Activated CD4-positive, alpha-beta T cell treated with anti-CD3 and anti-CD28 coated beads for 36 hours (primary cell): Measurements from ENCODE around the gene XKR7. TPM values are rescaled to one million over a fixed set of nuclear protein-coding genes. Genes with fewer than 3 reads are reported as not detected.

ENCODE experiments used
- ATAC-seq: fragments of 200-7000 bp; cut with Tn5 transposase; one replicate; pipeline ENCODE4 v1.10.0; 2021; ENCODE audit warnings: mild to moderate bottlenecking, moderate library complexity
- CTCF ChIA-PET: fragments of 350-600 bp; sonication (Branson Sonifier 250); formaldehyde crosslinking; loops from one replicate; lab custom pipeline; 2021; ENCODE audit warnings: antibody characterized with exemption; lab: Charles Lee
- POLR2A ChIA-PET: fragments of 350-600 bp; sonication (Branson Sonifier 250); formaldehyde crosslinking; loops from one replicate; lab custom pipeline; 2021; ENCODE audit warnings: antibody characterized with exemption, inconsistent platforms; lab: Charles Lee
- DNase-seq: peaks from one replicate; pipeline ENCODE4 v3.0.0-alpha.2; 2020
- H3K27ac Mint-ChIP-seq: one replicate; pipeline ENCODE4 v1.8.0; 2021; ENCODE audit warnings: mixed read lengths
- H3K27me3 Mint-ChIP-seq: one replicate; pipeline ENCODE4 v1.8.0; 2021; ENCODE audit warnings: mixed read lengths
- H3K36me3 Mint-ChIP-seq: one replicate; pipeline ENCODE4 v1.8.0; 2021; ENCODE audit warnings: low read depth, mixed read lengths
- H3K4me1 Mint-ChIP-seq: one replicate; pipeline ENCODE4 v1.8.0; 2021; ENCODE audit warnings: mixed read lengths
- H3K4me3 Mint-ChIP-seq: one replicate; pipeline ENCODE4 v1.8.0; 2021; ENCODE audit warnings: mild to moderate bottlenecking, moderate library complexity, mixed read lengths
- H3K9me3 Mint-ChIP-seq: one replicate; pipeline ENCODE4 v1.8.0; 2021; ENCODE audit warnings: low read depth, mixed read lengths
- intact Hi-C, 2 experiments: fragments of 100-400 bp; cut with DNase I in 1 of 2; cut with micrococcal nuclease in 1 of 2; formaldehyde crosslinking; loops; one replicate each; pipeline versions ENCODE4 v1.14.2 to v1.15.1; 2022 to 2024; cut with DNase I, micrococcal nuclease
- total RNA-seq, 2 experiments: library from RNA; stranded (reverse); gene quantifications; one replicate each; pipeline ENCODE4 v1.2.3, GENCODE V29; 2021

Gene XKR7
- total RNA-seq, 2 experiments from 2014 or later, result 0.02 TPM; not detected in 1

- Mint-ChIP-seq H3K27me3 (no peaks in the 10 kb centered on the region), H3K4me3 (no peak overlapping the region), H3K4me1 (peaks cover 13% of the 10 kb centered on the region), H3K27ac (no peak overlapping the region), H3K36me3 (peaks cover 43% of the 10 kb centered on the region), H3K9me3 (no peaks in the 10 kb centered on the region)
- ATAC-seq, result no peak
- ChIA-PET POLR2A (no interaction called here), CTCF (interaction anchor here (0.9 kb wide), 1 partner anchor 65 kb away, joined by 3 read pairs; no protein-coding TSS in a partner anchor)
- DNase-seq, result no peak
- intact Hi-C loops, result no loop called here
Observed at GRCh38 chr20:31945319-31945718, 22.6 kb upstream of the XKR7 start.

- DNase-seq, result no peak
- Mint-ChIP-seq H3K9me3 (no peaks in the 10 kb centered on the region), H3K4me3 (no peak overlapping the region), H3K27ac (no peak overlapping the region), H3K36me3 (peaks cover 43% of the 10 kb centered on the region), H3K27me3 (no peaks in the 10 kb centered on the region), H3K4me1 (peaks cover 16% of the 10 kb centered on the region)
- ChIA-PET CTCF (interaction anchor here (0.6 to 1.3 kb wide), 2 partner anchors 18 to 99 kb away, joined by 3 read pairs; no protein-coding TSS in a partner anchor), POLR2A (no interaction called here)
- intact Hi-C loops, result no loop called here
- ATAC-seq, result no peak
Observed at GRCh38 chr20:31945785-31946184, 22.2 kb upstream of the XKR7 start.

DNA sequence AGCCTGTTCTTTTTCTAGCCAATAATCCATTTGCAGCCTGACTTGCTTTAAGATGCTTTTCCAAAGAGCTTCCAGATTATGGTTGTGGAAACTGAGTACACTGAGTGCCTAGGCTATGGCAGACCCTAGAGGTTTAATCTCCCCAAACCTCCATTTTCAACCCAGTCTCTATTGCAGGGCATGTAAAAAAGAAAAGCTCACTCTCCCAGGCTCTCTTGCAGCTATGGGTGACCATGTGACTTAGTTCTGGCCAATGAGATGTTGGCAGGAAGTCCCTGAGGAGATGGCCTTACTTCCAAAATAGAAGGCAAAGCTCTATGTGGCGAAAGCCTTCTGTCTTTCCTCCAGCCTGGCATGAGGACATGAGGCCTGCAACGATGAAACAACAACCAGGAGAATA, 19.9 kb upstream of the XKR7 start:
- Mint-ChIP-seq H3K9me3 (no peaks in the 10 kb centered on the region), H3K36me3 (peaks cover 49% of the 10 kb centered on the region), H3K27me3 (no peaks in the 10 kb centered on the region), H3K4me3 (no peak overlapping the region), H3K4me1 (peaks cover 26% of the 10 kb centered on the region), H3K27ac (no peak overlapping the region)
- no peak for ATAC-seq
- CTCF ChIA-PET, result interaction anchor here (0.6 to 1.5 kb wide), 5 partner anchors 8 to 143 kb away, joined by 3 to 7 read pairs (median 3); no protein-coding TSS in a partner anchor
- DNase-seq, result peak; percentile 28
- POLR2A ChIA-PET, result no interaction called here
- intact Hi-C loops, result no loop called here

- POLR2A ChIA-PET, result interaction anchor here (0.8 to 0.9 kb wide), 2 partner anchors 70 to 226 kb away, joined by 3 read pairs; no protein-coding TSS in a partner anchor
- Mint-ChIP-seq H3K4me1 (peaks cover 26% of the 10 kb centered on the region), H3K4me3 (peak overlapping the region; percentile 97), H3K36me3 (peaks cover 46% of the 10 kb centered on the region), H3K27ac (peak overlapping the region; percentile 14), H3K27me3 (no peaks in the 10 kb centered on the region), H3K9me3 (no peaks in the 10 kb centered on the region)
- CTCF ChIA-PET, result interaction anchor here (0.6 to 4.9 kb wide), 4 partner anchors 8 to 97 kb away, joined by 3 to 47 read pairs (median 4); no protein-coding TSS in a partner anchor
- intact Hi-C loops, result loop anchor here in 1 of 2 experiments (10.0 kb wide), 1 partner anchor 125 kb away; no protein-coding TSS in a partner anchor
- ATAC-seq, result no peak
- no peak for DNase-seq
Observed at GRCh38 chr20:31949877-31950646, 17.9 kb upstream of the XKR7 start.

- Mint-ChIP-seq H3K27me3 (peaks cover 3% of the 10 kb centered on the region), H3K27ac (peak overlapping the region; percentile 95), H3K9me3 (no peaks in the 10 kb centered on the region), H3K36me3 (peaks cover 40% of the 10 kb centered on the region), H3K4me3 (peak overlapping the region; percentile 97), H3K4me1 (peaks cover 26% of the 10 kb centered on the region)
- DNase-seq (no peak), ATAC-seq (no peak)
- ChIA-PET CTCF (interaction anchor here (0.6 to 4.9 kb wide), 10 partner anchors 9 to 141 kb away, joined by 3 to 47 read pairs (median 5); no protein-coding TSS in a partner anchor), POLR2A (interaction anchor here (0.9 kb wide), 1 partner anchor 71 kb away, joined by 3 read pairs; no protein-coding TSS in a partner anchor)
- intact Hi-C loops, result loop anchor here in 1 of 2 experiments (1.0 to 10.0 kb wide), 2 partner anchors 99 to 126 kb away; no protein-coding TSS in a partner anchor
Observed at GRCh38 chr20:31951203-31951529, 16.8 kb upstream of the XKR7 start.

DNA sequence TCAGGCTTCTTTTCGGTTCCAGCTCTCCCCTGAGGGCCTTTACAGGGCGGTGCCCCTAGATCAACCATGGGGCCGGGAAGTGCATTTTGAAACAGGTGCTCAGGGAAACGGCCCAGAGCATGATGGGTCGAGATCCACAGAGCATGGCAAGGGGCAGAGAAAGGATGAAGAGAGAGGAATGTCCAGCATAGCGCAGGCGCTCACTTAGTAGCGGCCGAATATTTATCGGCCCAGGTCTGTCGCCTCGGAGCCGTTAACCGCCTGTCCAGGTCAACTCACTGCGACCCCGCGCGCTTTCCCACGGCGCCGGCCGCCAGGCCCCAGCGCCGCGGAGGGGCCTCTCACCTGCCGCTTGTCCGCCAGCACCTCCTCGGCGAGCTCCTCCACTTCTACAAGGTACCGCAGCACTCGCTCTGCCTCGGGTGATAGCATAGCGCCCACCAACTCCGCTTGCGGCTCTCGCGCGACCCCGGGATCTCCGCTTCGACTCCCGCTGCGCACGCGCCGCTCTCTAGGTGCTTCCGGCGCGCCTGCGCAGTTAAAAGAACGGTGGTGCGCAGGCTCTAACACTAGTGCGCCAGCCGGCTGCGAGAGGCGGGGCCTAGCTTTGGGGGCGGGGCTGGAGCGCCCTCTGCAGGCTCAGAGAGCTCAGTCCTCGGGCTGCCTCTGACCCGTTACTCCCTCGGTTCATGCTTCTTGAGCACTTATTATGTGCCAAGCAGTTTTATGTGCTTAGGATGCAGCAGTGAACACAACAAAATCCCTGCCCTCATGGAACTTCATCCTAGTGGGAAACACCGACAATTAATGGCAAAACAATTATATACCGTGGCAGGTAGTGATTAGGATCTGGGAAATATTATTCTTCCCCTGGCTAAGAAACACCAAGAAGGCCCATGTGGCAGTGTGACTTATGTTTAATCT, 16.2 kb upstream of the XKR7 start, which contains the start of gene PDRG1:
TSS of gene PDRG1 (minus strand) at position 517 of the 924 bp plus-strand sequence. CDS start at position 432, 85 bp downstream.
- ATAC-seq, result peak; percentile 99
- Mint-ChIP-seq H3K4me1 (peaks cover 26% of the 10 kb centered on the region), H3K36me3 (peaks cover 34% of the 10 kb centered on the region), H3K9me3 (no peaks in the 10 kb centered on the region), H3K27me3 (peaks cover 5% of the 10 kb centered on the region), H3K4me3 (peak within 1 kb of the TSS; percentile 97), H3K27ac (peak within 1 kb of the TSS; percentile 95)
- ChIA-PET CTCF (interaction anchor here (0.6 to 4.9 kb wide), 31 partner anchors 8 to 228 kb away, joined by 3 to 47 read pairs (median 4); no protein-coding TSS in a partner anchor), POLR2A (interaction anchor here (0.5 to 1.0 kb wide), 5 partner anchors 10 to 977 kb away, joined by 3 to 4 read pairs (median 3); no protein-coding TSS in a partner anchor)
- intact Hi-C loops, result loop anchor here (1.0 to 10.0 kb wide), 8 partner anchors 17 to 212 kb away; partner anchors contain the start of genes TM9SF4 (in 1 of the 2), TPX2 (in 1 of the 2) and XKR7 (in 1 of the 2)
- peak; percentile 98 for DNase-seq

GRCh38 chr20:31953556-31954148, 14.3 kb upstream of the XKR7 start:
- H3K4me3 Mint-ChIP-seq, result no peak overlapping the region
- H3K4me1 Mint-ChIP-seq, result peaks cover 26% of the 10 kb centered on the region
- H3K27ac Mint-ChIP-seq, result no peak overlapping the region
- H3K9me3 Mint-ChIP-seq, result no peaks in the 10 kb centered on the region
- H3K27me3 Mint-ChIP-seq, result peaks cover 5% of the 10 kb centered on the region
- ATAC-seq (no peak), DNase-seq (no peak)
- intact Hi-C loops, result loop anchor here in 1 of 2 experiments (10.0 kb wide), 1 partner anchor 129 kb away; no protein-coding TSS in a partner anchor
- peaks cover 20% of the 10 kb centered on the region for H3K36me3 Mint-ChIP-seq
- CTCF ChIA-PET, result interaction anchor here (1.2 to 4.9 kb wide), 5 partner anchors 13 to 130 kb away, joined by 4 to 47 read pairs (median 17); no protein-coding TSS in a partner anchor
- POLR2A ChIA-PET, result no interaction called here

DNA sequence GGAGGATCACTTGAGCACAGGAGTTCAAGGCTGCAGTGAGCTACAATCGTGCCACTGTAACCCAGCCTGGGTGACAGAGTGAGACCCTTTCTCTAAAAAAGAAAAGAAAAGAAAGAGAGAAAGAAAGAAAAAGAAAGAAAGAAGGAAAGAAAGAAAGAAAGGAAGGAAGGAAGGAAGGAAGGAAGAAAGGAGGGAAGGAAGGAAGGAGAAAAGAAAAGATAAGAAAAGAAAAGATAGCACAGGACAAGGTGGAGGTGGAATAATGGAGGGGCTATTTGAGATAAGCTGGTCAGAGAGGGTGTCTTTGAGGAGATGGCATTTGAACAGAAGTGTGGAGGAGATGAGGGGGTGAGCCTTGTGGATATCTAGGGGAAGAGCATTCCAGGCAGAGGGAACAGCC, 13.5 kb upstream of the XKR7 start:
- peaks cover 13% of the 10 kb centered on the region for H3K36me3 Mint-ChIP-seq
- peaks cover 21% of the 10 kb centered on the region for H3K4me1 Mint-ChIP-seq
- CTCF ChIA-PET, result interaction anchor here (0.6 kb wide), 1 partner anchor 37 kb away, joined by 3 read pairs; no protein-coding TSS in a partner anchor
- no peak overlapping the region for H3K27ac Mint-ChIP-seq
- H3K9me3 Mint-ChIP-seq, result no peaks in the 10 kb centered on the region
- DNase-seq (no peak), ATAC-seq (no peak)
- H3K4me3 Mint-ChIP-seq, result no peak overlapping the region
- POLR2A ChIA-PET, result no interaction called here
- intact Hi-C loops, result loop anchor here in 1 of 2 experiments (10.0 kb wide), 1 partner anchor 130 kb away; no protein-coding TSS in a partner anchor
- H3K27me3 Mint-ChIP-seq, result peaks cover 8% of the 10 kb centered on the region

GRCh38 chr20:31956556-31957526, 11.1 kb upstream of the XKR7 start:
- H3K9me3 Mint-ChIP-seq, result no peaks in the 10 kb centered on the region
- no peak overlapping the region for H3K27ac Mint-ChIP-seq
- H3K4me3 Mint-ChIP-seq, result no peak overlapping the region
- DNase-seq (no peak), ATAC-seq (no peak)
- H3K4me1 Mint-ChIP-seq, result peaks cover 3% of the 10 kb centered on the region
- intact Hi-C loops, result loop anchor here in 1 of 2 experiments (10.0 kb wide), 1 partner anchor 132 kb away; no protein-coding TSS in a partner anchor
- POLR2A ChIA-PET, result no interaction called here
- CTCF ChIA-PET, result interaction anchor here (0.6 to 0.9 kb wide), 2 partner anchors 132 to 689 kb away, joined by 3 read pairs; no protein-coding TSS in a partner anchor
- no peaks in the 10 kb centered on the region for H3K36me3 Mint-ChIP-seq
- peaks cover 17% of the 10 kb centered on the region for H3K27me3 Mint-ChIP-seq
